Neural progenitor cell (in vitro differentiated cells): ENCODE results near the gene SNX20.

ENCODE experiments used
- CTCF ChIP-seq: fragments of 200-600 bp; sonication (generic); IDR thresholded peaks from 2 replicates; pipeline ENCODE4 v1.5.1; 2017; ENCODE audit warnings: antibody characterized with exemption, mild to moderate bottlenecking
- EZH2 ChIP-seq: fragments of 200-600 bp; sonication (generic); IDR thresholded peaks from 2 replicates; pipeline ENCODE4 v1.6.1; 2017; ENCODE audit warnings: antibody characterized with exemption, mild to moderate bottlenecking, moderate library complexity
- EZH2phosphoT487 ChIP-seq: fragments of 200-600 bp; sonication (generic); IDR thresholded peaks from 2 replicates; pipeline ENCODE4 v1.6.1; 2017; ENCODE audit warnings: antibody characterized with exemption

GRCh38 chr16:50666658-50667496 lies 14.2 kb downstream of the SNX20 start:
- TF ChIP-seq CTCF = no peak
- TF ChIP-seq EZH2phosphoT487 = no peak
- no peak for TF ChIP-seq EZH2
